A549 (cell line): ENCODE results near the gene ENTPD8.

Experiments used
- CTCF ChIP-seq: fragments of >200 bp; sonication (Bioruptor Twin); formaldehyde crosslinking; IDR thresholded peaks from 3 replicates; pipeline ENCODE4 v1.5.1; 2016
- EP300 ChIP-seq, 2 experiments: fragments of >200 bp; sonication (Bioruptor Twin); formaldehyde crosslinking; IDR thresholded peaks; 2 replicates in 1 of 2; 3 replicates in 1 of 2; pipeline ENCODE4 v1.6.1; 2016 to 2017
- HOXB13 ChIP-seq: fragments of 250-450 bp; sonication (Bioruptor Pico); IDR thresholded peaks from 2 replicates; pipeline ENCODE4 v1.5.0; 2020; ENCODE audit warnings: low read depth, mild to moderate bottlenecking, moderate library complexity
- POLR2A ChIP-seq: IDR thresholded peaks from 2 replicates; pipeline ENCODE4 v1.6.1; 2012; ENCODE audit warnings: mild to moderate bottlenecking, low read length
- SREBF2 ChIP-seq: fragments of 450-650 bp; IDR thresholded peaks from 2 replicates; pipeline ENCODE4 v1.6.1; 2014; ENCODE audit warnings: mild to moderate bottlenecking, moderate library complexity

- TF ChIP-seq EP300 (IDR thresholded peaks at IDR 0.05) (no peak), CTCF (no peak), POLR2A (no peak), SREBF2 (no peak), HOXB13 (CRISPR knock-in tag) (no peak)
Observed at GRCh38 chr9:137411260-137411644, 29.9 kb downstream of the ENTPD8 start.
